Spleen (tissue), 11 donors: Measurements from ENCODE around the gene TAL2. TPM values are rescaled to one million over a fixed set of nuclear protein-coding genes. Genes with fewer than 3 reads are reported as not detected.

Experiments used
- DNase-seq: peaks from one replicate; pipeline ENCODE4 v3.0.0-alpha.2; 2020
- H3K27ac ChIP-seq, 8 donors: fragments of 200-600 bp; sonication (generic) in 7 of 8; 1 replicate in 4 of 8; 2 replicates in 4 of 8; pipeline versions ENCODE4 v1.5.0 to v1.8.0; 2016 to 2021; ENCODE audit warnings: inconsistent platforms in 4 of 8, mild to moderate bottlenecking in 4 of 8, moderate library complexity in 1 of 8
- H3K27me3 ChIP-seq, 7 donors: fragments of 200-600 bp; sonication (generic) in 6 of 7; replicated peaks in 1 of 7; 1 replicate in 4 of 7; 2 replicates in 3 of 7; pipeline versions ENCODE4 v1.5.0 to v1.8.0; 2016 to 2021; ENCODE audit warnings: inconsistent platforms in 3 of 7, mild to moderate bottlenecking in 1 of 7
- H3K36me3 ChIP-seq, 6 donors: fragments of 200-600 bp; sonication (generic) in 5 of 6; 1 replicate in 4 of 6; 2 replicates in 2 of 6; pipeline versions ENCODE4 v1.5.0 to v1.8.0; 2016 to 2021; ENCODE audit warnings: inconsistent platforms in 2 of 6
- H3K4me1 ChIP-seq, 6 donors: fragments of 200-600 bp; sonication (generic) in 5 of 6; 1 replicate in 3 of 6; 2 replicates in 3 of 6; pipeline versions ENCODE4 v1.5.0 to v1.8.0; 2016 to 2021; ENCODE audit warnings: inconsistent platforms in 3 of 6
- H3K4me3 ChIP-seq, 8 donors: fragments of 200-600 bp; sonication (generic) in 7 of 8; 1 replicate in 4 of 8; 2 replicates in 4 of 8; pipeline versions ENCODE4 v1.5.0 to v1.8.0; 2016 to 2021; ENCODE audit warnings: inconsistent platforms in 4 of 8, mild to moderate bottlenecking in 4 of 8, moderate library complexity in 2 of 8
- H3K9me3 ChIP-seq, 8 donors: fragments of 200-600 bp; sonication (generic) in 7 of 8; 1 replicate in 4 of 8; 2 replicates in 4 of 8; pipeline versions ENCODE4 v1.5.0 to v1.8.0; 2016 to 2021; ENCODE audit warnings: inconsistent platforms in 4 of 8
- POLR2A ChIP-seq, 3 donors: fragments of 450-650 bp; IDR thresholded peaks; one replicate each; pipeline ENCODE4 v1.5.1; 2017; ENCODE audit warnings: antibody characterized with exemption in 3 of 3, mild to moderate bottlenecking in 1 of 3
- POLR2AphosphoS5 ChIP-seq, 3 donors: sonication (generic); formaldehyde crosslinking; IDR thresholded peaks; one replicate each; pipeline ENCODE4 v1.5.1; 2017; ENCODE audit warnings: antibody characterized with exemption in 3 of 3
- WGBS, 5 donors: extraction: QIAGEN DNeasy Blood & Tissue Kit in 3 of 5; methylation state at CpG; one replicate each; pipeline versions ENCODE4 v1.1.5 to v1.1.7; 2013 to 2018; 5-methylcytosine and 5-hydroxymethylcytosine counted together
- intact Hi-C: fragments of 100-400 bp; cut with DNase I; formaldehyde crosslinking; loops from one replicate; pipeline ENCODE4 v1.15.0; 2023; ENCODE audit warnings: low total_unique reads
- polyA plus RNA-seq, 3 donors: library from polyadenylated mRNA; stranded (reverse); fragments of 200-250 nt; gene quantifications; one replicate each; pipeline ENCODE4 v1.2.1, GENCODE V29; 2013
- total RNA-seq, 7 donors: library from RNA; depleted of rRNA in 3 of 7; stranded (reverse); fragments of >200 nt in 3 of 7; fragmentation: NEBNext Ultra II Directional in 4 of 7; extraction: Animal tissue kit (Norgen Biotek cat#: 25700) in 4 of 7; gene quantifications; one replicate each; pipeline versions ENCODE4 v1.1.0 to v1.2.1, GENCODE V29; 2016 to 2021
- TF ChIP-seq, protein P1 (sequence below), 11 experiments: fragments of 200-600 bp in 7 of 11; fragments of 450-650 bp in 4 of 11; sonication (generic) in 4 of 11; IDR thresholded peaks in 8 of 11; conservative IDR thresholded peaks in 3 of 11; 1 replicate in 7 of 11; 2 replicates in 4 of 11; pipeline versions ENCODE4 v1.4.0 to v1.8.0; 2016 to 2021; ENCODE audit warnings: antibody characterized with exemption in 11 of 11, inconsistent platforms in 4 of 11, mild to moderate bottlenecking in 1 of 11
- donor health status: healthy with polysubstance abuse.
- donor health status: DM: no; HTN: no; CAD: no; lungs with moderate emphysema.
- donor health status: DM: no; HTN: no; CAD: no.
- donor health status: Bipolar disorder and iron deficiency.
- donor health status: healthy.
- donor health status: DM: no; HTN: no; CAD: no.
- donor health status: DM: yes; HTN: yes; CAD: no.

Gene TAL2
- total and polyA plus RNA-seq, 10 donors = 0.22 to 0.54 TPM; not detected in 8

DNA sequence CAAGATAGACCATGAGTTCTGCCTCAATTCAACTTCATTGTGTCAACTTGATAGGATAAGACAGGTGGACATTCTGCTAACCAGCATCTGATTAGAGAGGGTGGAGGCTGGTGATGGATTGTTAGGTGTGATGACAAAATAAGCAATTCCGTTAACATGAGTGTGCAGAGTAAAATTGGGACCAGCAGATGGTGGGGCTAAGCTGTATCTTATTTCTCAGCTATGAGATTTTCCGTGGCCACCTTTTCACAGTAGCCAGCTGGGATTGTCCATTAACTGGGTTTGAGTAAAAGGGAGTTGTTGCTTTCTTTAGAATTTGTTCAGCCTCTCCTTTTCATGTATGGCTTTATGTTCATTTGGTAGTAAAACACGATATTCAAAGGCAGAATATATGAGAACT is 28.8 kb upstream of the TAL2 start:
- DNase-seq = no peak
- H3K27ac ChIP-seq = no peak overlapping the region
- intact Hi-C loops = no loop called here
- H3K4me3 ChIP-seq = no peak overlapping the region
- H3K9me3 ChIP-seq = peaks cover 0 to 3% (median 0%) of the 10 kb centered on the region in 8 donors
- peaks cover 0 to 62% (median 8%) of the 10 kb centered on the region in 6 donors for H3K36me3 ChIP-seq
- no peak for TF ChIP-seq POLR2AphosphoS5 (IDR thresholded peaks at IDR 0.05)
- TF ChIP-seq, protein P1, sequence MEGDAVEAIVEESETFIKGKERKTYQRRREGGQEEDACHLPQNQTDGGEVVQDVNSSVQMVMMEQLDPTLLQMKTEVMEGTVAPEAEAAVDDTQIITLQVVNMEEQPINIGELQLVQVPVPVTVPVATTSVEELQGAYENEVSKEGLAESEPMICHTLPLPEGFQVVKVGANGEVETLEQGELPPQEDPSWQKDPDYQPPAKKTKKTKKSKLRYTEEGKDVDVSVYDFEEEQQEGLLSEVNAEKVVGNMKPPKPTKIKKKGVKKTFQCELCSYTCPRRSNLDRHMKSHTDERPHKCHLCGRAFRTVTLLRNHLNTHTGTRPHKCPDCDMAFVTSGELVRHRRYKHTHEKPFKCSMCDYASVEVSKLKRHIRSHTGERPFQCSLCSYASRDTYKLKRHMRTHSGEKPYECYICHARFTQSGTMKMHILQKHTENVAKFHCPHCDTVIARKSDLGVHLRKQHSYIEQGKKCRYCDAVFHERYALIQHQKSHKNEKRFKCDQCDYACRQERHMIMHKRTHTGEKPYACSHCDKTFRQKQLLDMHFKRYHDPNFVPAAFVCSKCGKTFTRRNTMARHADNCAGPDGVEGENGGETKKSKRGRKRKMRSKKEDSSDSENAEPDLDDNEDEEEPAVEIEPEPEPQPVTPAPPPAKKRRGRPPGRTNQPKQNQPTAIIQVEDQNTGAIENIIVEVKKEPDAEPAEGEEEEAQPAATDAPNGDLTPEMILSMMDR (IDR thresholded peaks at IDR 0.05 in 8 of 11, conservative IDR thresholded peaks at IDR 0.05 in 3 of 11) = no peak
- no peak for TF ChIP-seq POLR2A (IDR thresholded peaks at IDR 0.05)
- H3K27me3 ChIP-seq = no peaks in the 10 kb centered on the region
- WGBS, 5 donors = 86 to 98% (median 96%) methylated on average over 3 of the region's 3 CpGs
- no peaks in the 10 kb centered on the region for H3K4me1 ChIP-seq

DNA sequence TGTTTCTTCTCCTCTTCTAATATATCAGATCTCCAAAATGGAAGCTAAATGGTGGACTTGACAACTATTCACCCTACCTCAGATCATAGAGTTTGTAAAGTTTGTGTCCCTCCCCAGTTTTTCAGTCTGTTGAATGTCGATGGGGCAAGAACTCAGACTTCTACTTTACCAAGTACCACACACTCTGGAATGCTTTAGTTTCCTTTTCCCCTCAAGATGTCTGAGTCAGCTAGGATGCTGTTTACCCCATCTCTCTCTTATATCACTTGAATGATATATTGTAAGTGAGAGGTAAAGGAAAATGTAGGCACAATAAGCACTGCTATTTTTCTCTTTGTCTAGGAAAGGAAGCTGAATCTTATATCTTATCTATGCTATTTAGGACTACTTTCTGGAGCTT is 25.9 kb upstream of the TAL2 start:
- Histone ChIP-seq H3K36me3 (peaks cover 0 to 75% (median 9%) of the 10 kb centered on the region in 6 donors), H3K27ac (no peak overlapping the region), H3K9me3 (peaks cover 0 to 3% (median 0%) of the 10 kb centered on the region in 8 donors), H3K27me3 (no peaks in the 10 kb centered on the region), H3K4me1 (no peaks in the 10 kb centered on the region), H3K4me3 (no peak overlapping the region)
- no peak for DNase-seq
- 86 to 95% (median 94%) methylated on average over 1 of the region's 1 CpG for WGBS, 5 donors
- TF ChIP-seq POLR2AphosphoS5 (IDR thresholded peaks at IDR 0.05) = no peak
- TF ChIP-seq, protein P1 (IDR thresholded peaks at IDR 0.05 in 8 of 11, conservative IDR thresholded peaks at IDR 0.05 in 3 of 11) = no peak
- no peak for TF ChIP-seq POLR2A (IDR thresholded peaks at IDR 0.05)
- intact Hi-C loops = no loop called here

DNA sequence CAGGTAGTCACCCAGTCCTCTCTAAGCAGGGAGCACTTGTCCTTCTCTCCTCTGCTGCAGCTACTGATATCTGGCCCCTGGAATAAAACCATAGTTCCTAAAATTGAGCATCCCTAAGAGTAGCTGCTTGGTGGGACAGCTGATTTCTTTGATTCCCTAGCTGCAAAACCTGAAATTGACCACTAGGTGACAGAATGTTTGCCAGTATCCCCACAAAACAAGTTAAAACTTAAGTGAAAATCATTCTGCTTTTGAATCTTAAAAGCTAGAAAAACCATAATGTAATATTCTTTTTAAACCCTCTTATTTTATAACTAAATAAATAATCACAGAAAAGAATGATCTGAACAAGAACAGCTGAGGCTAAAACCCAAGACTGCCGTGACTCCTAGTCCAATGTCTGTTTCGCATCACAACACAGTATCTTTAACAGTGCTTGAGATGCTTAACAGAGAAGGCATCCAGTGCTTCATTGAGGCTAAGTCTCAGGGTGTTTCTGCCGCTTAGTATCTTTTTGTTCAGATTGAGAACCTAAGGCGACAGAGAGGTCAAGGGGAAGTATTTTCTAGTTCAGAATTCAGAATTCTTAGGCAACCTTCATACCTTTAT is 24.4 kb upstream of the TAL2 start:
- 94 to 98% (median 96%) methylated on average over 4 of the region's 4 CpGs for WGBS, 5 donors
- no peak for DNase-seq
- TF ChIP-seq, protein P1 (IDR thresholded peaks at IDR 0.05 in 8 of 11, conservative IDR thresholded peaks at IDR 0.05 in 3 of 11) = peak in 4 of 11 experiments; percentile 17 to 37 (median 29)
- no peak for TF ChIP-seq POLR2A (IDR thresholded peaks at IDR 0.05)
- Histone ChIP-seq H3K27me3 (no peaks in the 10 kb centered on the region), H3K4me1 (no peaks in the 10 kb centered on the region), H3K36me3 (peaks cover 0 to 81% (median 9%) of the 10 kb centered on the region in 6 donors), H3K4me3 (no peak overlapping the region), H3K27ac (no peak overlapping the region), H3K9me3 (peaks cover 0 to 15% (median 0%) of the 10 kb centered on the region in 8 donors)
- intact Hi-C loops = no loop called here

DNA sequence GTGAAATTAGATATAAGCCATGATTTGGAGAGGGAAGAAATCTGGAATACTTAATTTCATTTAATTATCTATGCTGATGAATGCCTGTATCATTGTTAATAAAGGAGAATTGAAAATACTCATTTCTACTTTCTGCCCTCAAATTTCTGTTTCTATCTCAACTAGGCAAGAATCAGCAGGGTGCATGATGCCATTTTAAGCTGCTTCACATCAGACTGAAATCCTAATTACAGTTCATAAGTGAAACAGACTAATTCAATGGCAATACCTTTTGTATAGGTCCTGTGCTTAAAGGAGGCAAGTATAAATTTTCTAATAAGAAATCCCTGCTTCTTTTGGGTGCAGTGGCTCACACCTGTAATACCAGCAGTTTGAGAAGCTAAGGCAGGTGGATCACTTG is 22.3 kb upstream of the TAL2 start:
- TF ChIP-seq, protein P1 (IDR thresholded peaks at IDR 0.05 in 8 of 11, conservative IDR thresholded peaks at IDR 0.05 in 3 of 11) = no peak
- TF ChIP-seq POLR2A (IDR thresholded peaks at IDR 0.05) = no peak
- no peak for TF ChIP-seq POLR2AphosphoS5 (IDR thresholded peaks at IDR 0.05)
- Histone ChIP-seq H3K27ac (no peak overlapping the region), H3K4me1 (no peaks in the 10 kb centered on the region), H3K4me3 (no peak overlapping the region), H3K36me3 (peaks cover 0 to 67% (median 7%) of the 10 kb centered on the region in 6 donors), H3K27me3 (no peaks in the 10 kb centered on the region), H3K9me3 (peaks cover 0 to 15% (median 0%) of the 10 kb centered on the region in 8 donors)
- no peak for DNase-seq
- intact Hi-C loops = no loop called here
